Measurements from ENCODE around the gene CEL. TPM values are rescaled to one million over a fixed set of nuclear protein-coding genes. Genes with fewer than 3 reads are reported as not detected.
"Not testable (repeated sequence)": the region's sequence is repeated elsewhere in the genome, so short reads cannot be mapped to it uniquely, and the experiment has no call there.

The CEL gene
- 1 to 10 TPM; 1.7 to 1.9 TPM for total RNA-seq

DNA sequence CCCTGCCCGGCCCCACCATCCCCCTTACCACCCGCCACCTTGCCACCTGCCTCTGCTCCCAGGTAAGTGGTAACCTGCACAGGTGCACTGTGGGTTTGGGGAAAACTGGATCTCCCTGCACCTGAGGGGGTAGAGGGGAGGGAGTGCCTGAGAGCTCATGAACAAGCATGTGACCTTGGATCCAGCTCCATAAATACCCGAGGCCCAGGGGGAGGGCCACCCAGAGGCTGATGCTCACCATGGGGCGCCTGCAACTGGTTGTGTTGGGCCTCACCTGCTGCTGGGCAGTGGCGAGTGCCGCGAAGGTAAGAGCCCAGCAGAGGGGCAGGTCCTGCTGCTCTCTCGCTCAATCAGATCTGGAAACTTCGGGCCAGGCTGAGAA, at the start of gene CEL:
CEL (plus strand) TSS at position 218 of the 382 bp plus-strand sequence; CDS start at position 240, 22 bp downstream.
- not testable (repeated sequence) for H3K9me3 Mint-ChIP-seq (ENCODE audit: low read depth); ATAC-seq; DNase-seq; H3K27me3 Mint-ChIP-seq; H3K36me3 Mint-ChIP-seq; H3K4me3 Mint-ChIP-seq; H3K27ac Mint-ChIP-seq
- CTCF ChIA-PET: interaction anchor here (0.7 to 5.6 kb wide), 2 partner anchors 82 to 356 kb away, joined by 3 to 28 read pairs; no protein-coding TSS in a partner anchor
- peaks cover 45% of the 10 kb centered on the region for H3K4me1 Mint-ChIP-seq

DNA sequence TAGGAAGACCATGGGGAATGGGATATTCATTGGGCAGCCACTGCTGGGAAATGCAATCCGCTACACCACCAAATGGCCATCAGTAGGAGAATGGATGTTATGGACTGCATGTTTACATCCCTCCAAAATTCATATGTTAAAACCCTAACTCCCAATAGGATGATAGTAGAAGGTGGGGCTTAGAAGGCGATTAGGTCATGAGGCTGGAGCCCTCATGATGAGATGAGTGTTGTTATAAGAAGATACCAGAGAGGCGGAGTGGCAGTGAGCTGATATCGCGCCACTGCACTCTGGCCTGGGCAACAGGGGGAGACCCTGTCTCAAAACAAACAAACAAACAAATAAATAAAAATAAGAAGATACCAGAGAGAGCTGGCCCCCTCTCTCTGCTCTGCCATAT, 47.1 kb upstream of the CEL start:
- Mint-ChIP-seq H3K4me3 (no peak overlapping the region), H3K9me3 (ENCODE audit: low read depth) (no peaks in the 10 kb centered on the region), H3K27me3 (peaks cover 43% of the 10 kb centered on the region), H3K36me3 (peaks cover 1% of the 10 kb centered on the region), H3K27ac (no peak overlapping the region), H3K4me1 (no peaks in the 10 kb centered on the region)
- no peak for ATAC-seq
- DNase-seq: no peak
- CTCF ChIA-PET: interaction anchor here (2.7 kb wide), 1 partner anchor 8 kb away, joined by 22 read pairs; no protein-coding TSS in a partner anchor

DNA sequence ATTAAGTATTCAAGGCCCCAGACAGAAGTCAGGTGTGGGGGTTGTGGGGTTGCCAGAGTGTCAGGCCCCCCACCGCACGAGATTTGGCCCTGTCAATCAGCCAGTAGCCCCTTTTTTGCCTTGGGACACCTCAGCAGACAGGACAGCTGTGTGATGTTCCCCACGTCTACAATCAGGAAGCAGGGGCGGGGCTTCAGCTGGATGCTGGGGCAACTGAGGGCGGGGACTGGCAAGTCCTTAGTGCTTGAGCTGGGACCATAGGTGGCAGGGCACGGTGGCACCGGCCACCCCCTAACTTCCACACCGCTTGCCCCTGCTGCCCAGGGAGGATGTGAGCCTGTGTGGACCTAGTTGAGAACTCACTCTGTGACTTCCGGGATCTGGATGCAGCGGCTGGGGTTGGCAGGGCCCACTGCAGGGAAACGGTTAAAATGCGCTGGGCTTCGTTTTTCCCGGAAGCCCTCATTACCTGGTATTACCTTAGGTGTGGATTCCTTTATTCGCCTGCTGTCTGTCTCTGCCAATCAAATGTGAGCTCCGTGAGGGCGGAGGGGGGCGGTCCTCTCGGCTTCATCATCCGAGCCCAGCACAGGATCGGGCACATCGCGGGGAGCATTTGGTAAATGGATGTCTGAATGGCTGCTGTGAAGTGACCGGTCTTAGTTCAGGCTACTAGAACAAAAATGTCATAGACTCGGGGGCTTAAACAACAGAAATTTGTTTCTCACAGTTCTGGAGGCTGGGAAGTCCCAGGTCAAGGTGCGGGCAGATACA, 38.5 kb upstream of the CEL start:
- Mint-ChIP-seq H3K9me3 (ENCODE audit: low read depth) (no peaks in the 10 kb centered on the region), H3K27ac (peak overlapping the region; percentile 54), H3K27me3 (peaks cover 5% of the 10 kb centered on the region), H3K4me3 (no peak overlapping the region), H3K4me1 (peaks cover 22% of the 10 kb centered on the region), H3K36me3 (no peaks in the 10 kb centered on the region)
- DNase-seq: peak; percentile 83
- CTCF ChIA-PET: interaction anchor here (0.7 to 7.0 kb wide), 25 partner anchors 9 to 354 kb away, joined by 3 to 97 read pairs (median 5); partner anchors contain the start of gene GTF3C5
- ATAC-seq: peak; percentile 68

DNA sequence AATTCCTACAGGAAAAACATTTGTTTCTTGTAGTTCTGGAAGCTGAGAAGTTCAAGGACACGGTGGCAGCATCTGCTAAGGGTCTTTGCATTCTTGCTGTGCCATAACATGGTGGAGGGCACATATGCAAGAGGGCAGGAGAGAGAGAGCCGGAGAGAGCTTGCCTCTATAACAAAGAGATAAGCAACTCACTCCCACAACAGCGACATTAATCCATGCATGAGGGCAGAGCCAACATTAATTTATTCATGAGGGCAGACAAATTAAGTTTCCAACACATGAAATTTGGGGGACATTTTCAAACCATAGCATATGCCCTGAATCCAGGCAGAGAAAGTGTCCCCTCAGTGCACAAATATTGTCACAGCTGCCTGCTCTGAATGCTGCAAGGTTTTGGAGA, 35.4 kb upstream of the CEL start:
- peaks cover 1% of the 10 kb centered on the region for H3K27me3 Mint-ChIP-seq
- H3K4me3 Mint-ChIP-seq: no peak overlapping the region
- ATAC-seq: no peak
- peaks cover 33% of the 10 kb centered on the region for H3K4me1 Mint-ChIP-seq
- H3K27ac Mint-ChIP-seq: no peak overlapping the region
- peaks cover 1% of the 10 kb centered on the region for H3K36me3 Mint-ChIP-seq
- no peak for DNase-seq
- CTCF ChIA-PET: interaction anchor here (1.0 to 7.0 kb wide), 2 partner anchors 48 to 120 kb away, joined by 4 to 97 read pairs; partner anchors contain the start of gene GFI1B
- no peaks in the 10 kb centered on the region for H3K9me3 Mint-ChIP-seq (ENCODE audit: low read depth)

DNA sequence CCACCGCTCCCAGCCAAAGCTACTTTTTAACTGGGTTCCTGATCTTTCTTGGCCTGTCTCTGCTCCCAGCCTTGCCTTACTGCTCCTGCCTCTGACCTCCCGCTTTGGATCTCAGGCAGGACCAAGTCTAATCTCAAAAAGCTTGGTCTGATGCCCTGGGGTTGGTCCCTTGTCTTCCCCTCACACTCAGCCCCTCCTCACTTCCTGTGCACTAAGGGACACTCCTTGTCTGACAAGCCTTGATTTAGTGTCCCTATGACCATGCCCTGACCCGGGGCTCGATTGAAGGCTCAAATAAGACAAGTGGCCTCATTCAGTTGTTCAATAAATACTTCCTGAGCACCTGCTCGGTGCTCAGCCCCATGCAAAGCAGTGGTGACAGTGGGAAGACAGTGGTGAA, 34.6 kb upstream of the CEL start:
- ATAC-seq (no peak), DNase-seq (no peak)
- Mint-ChIP-seq H3K9me3 (ENCODE audit: low read depth) (no peaks in the 10 kb centered on the region), H3K27me3 (no peaks in the 10 kb centered on the region), H3K36me3 (peaks cover 5% of the 10 kb centered on the region), H3K4me1 (peaks cover 39% of the 10 kb centered on the region), H3K4me3 (no peak overlapping the region), H3K27ac (no peak overlapping the region)
- CTCF ChIA-PET: interaction anchor here (7.0 kb wide), 1 partner anchor 119 kb away, joined by 97 read pairs; no protein-coding TSS in a partner anchor

DNA sequence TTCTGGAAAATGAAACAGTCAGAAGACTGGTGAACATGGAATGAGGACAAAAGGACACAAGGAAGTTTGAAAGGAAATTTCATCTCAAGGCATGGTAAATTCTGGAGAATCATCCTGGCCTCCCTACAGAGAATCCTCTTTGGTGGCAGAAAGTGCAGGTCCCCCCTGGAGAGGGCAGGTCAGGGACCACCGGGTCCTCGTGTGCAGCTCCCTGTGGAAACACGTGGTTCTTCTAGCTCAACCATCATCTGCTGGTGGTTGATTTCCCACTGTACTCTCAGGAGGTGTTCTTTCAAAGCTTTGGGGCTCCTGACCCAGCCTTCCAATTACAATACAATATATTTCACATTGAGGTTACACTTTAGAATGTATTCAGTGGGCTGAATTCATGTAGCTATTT, 33.6 kb upstream of the CEL start:
- H3K36me3 Mint-ChIP-seq: peaks cover 13% of the 10 kb centered on the region
- peaks cover 40% of the 10 kb centered on the region for H3K4me1 Mint-ChIP-seq
- H3K27ac Mint-ChIP-seq: no peak overlapping the region
- no peaks in the 10 kb centered on the region for H3K9me3 Mint-ChIP-seq (ENCODE audit: low read depth)
- ATAC-seq: no peak
- no peaks in the 10 kb centered on the region for H3K27me3 Mint-ChIP-seq
- DNase-seq: no peak
- peak overlapping the region; percentile 90 for H3K4me3 Mint-ChIP-seq
- CTCF ChIA-PET: interaction anchor here (6.2 kb wide), 1 partner anchor 118 kb away, joined by 81 read pairs; no protein-coding TSS in a partner anchor

DNA sequence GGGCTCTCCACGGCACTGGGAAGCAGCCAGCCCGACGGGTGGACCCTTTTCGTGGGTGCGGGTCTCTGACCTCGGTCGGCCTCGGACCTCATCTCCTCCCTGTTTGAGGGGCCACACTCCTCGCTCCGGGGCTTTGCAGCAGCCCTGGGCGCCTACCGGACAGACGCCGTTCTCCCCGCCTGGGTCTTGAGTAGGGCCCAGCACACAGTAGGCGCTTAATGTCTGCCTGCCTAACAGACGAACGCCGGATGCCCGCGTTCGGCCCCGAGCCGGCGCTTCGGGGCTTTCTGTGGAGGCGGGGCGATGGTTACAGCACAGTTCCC, 31.8 kb upstream of the CEL start:
- DNase-seq (no peak), ATAC-seq (peak; percentile 20)
- Mint-ChIP-seq H3K36me3 (peaks cover 13% of the 10 kb centered on the region), H3K27ac (peak overlapping the region; percentile 86), H3K4me1 (peaks cover 38% of the 10 kb centered on the region), H3K9me3 (ENCODE audit: low read depth) (no peaks in the 10 kb centered on the region), H3K4me3 (peak overlapping the region; percentile 90), H3K27me3 (no peaks in the 10 kb centered on the region)
- CTCF ChIA-PET: interaction anchor here (0.6 to 6.2 kb wide), 19 partner anchors 7 to 624 kb away, joined by 3 to 81 read pairs (median 4); partner anchors contain the start of genes MED22 and RPL7A

DNA sequence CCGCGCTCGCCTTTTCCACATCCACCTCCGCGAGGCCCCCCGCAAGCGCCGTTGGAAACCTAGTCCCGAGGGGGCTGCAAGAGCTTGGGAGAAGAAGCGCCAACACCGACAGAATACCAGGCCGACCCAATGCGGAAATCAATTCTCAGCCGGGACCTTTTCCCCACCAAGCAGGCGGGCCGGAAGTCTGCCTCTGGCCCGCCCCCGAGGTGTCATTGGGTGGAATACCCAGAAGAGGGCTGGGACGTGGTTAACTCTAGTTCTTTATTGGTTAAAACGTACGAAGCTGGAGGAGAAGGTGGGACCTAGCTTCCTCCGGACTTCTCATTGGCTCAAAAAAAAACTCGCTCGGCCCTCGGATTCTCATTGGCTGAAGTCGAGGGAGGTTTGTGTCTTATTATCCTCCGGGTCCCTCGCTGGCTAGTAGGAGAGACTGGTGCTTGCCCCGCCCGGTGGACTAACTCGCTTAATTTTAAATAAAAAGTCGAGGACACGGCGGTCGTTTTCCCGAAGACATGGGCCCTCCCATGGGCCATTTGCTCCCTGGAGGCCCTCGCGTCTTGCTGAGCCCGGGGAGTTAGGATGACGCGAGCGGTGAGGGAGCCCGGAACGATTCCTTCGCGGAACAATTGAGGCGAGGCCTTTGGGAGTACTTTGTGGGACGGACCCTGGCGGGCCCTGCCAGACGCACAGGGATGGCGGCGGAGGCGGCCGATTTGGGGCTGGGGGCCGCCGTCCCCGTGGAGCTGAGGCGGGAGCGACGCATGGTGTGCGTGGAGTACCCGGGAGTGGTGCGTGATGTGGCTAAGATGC, 31.3 kb upstream of the CEL start, which contains the start of gene GTF3C5:
GTF3C5 (plus strand) TSS at position 681 of the 813 bp plus-strand sequence; CDS start at position 696, 15 bp downstream.
- Mint-ChIP-seq H3K4me1 (peaks cover 38% of the 10 kb centered on the region), H3K9me3 (ENCODE audit: low read depth) (no peaks in the 10 kb centered on the region)
- ATAC-seq: peak; percentile 97

DNA sequence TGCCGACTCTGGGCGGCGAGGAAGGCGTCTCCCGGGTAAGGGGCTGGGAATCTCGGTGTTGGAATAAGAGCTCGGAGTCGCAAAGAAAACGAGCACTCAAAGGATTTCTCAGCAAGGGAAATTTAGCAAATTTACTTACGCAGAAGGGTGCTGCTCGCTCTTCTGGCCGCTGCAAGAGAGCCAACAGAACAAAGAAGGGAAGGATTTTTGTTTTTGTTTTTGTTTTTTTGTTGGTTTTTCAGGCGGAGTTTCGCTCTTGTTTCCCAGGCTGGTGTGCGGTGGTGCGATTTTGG, 30.7 kb upstream of the CEL start:
- Mint-ChIP-seq H3K27me3 (no peaks in the 10 kb centered on the region), H3K4me1 (peaks cover 38% of the 10 kb centered on the region)
- no peak for ATAC-seq

More for the DNA sequence above, 31.3 kb upstream of the CEL start, which contains the start of gene GTF3C5:
- CTCF ChIA-PET: interaction anchor here (0.6 to 6.2 kb wide), 21 partner anchors 8 to 625 kb away, joined by 3 to 81 read pairs (median 4); partner anchors contain the start of genes MED22 and RPL7A
- Mint-ChIP-seq H3K4me3 (peak within 1 kb of the TSS; percentile 90), H3K36me3 (peaks cover 13% of the 10 kb centered on the region), H3K27me3 (no peaks in the 10 kb centered on the region), H3K27ac (peak within 1 kb of the TSS; percentile 86)
- DNase-seq: peak; percentile 96

DNA sequence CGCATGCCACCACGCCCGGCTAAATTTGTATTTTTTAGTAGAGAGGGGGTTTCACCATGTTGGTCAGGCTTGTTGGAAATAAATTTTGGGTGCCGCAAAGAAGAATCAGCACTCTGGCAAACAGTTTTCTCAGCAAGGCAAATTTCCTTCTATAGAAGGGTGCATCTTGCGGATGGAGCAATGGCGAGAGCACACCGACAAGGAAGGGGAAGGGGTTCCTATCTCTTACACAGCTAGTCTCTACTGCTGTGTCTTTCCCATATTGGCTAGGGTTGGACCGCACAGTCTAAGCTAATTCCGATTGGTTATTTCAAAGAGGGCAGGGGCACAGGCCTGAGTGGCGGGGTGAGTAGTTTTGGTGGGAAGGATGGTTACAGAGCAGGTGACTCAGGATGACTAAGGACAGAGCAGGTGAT, 30.3 kb upstream of the CEL start:
- Mint-ChIP-seq H3K36me3 (peaks cover 13% of the 10 kb centered on the region), H3K27ac (peak overlapping the region; percentile 86), H3K4me1 (peaks cover 38% of the 10 kb centered on the region), H3K27me3 (no peaks in the 10 kb centered on the region), H3K4me3 (peak overlapping the region; percentile 90), H3K9me3 (ENCODE audit: low read depth) (no peaks in the 10 kb centered on the region)
- ATAC-seq (no peak), DNase-seq (no peak)
- CTCF ChIA-PET: interaction anchor here (0.7 to 6.2 kb wide), 16 partner anchors 9 to 317 kb away, joined by 3 to 81 read pairs (median 4); partner anchors contain the start of genes MED22 and RPL7A

More for the DNA sequence above, 30.7 kb upstream of the CEL start:
- Mint-ChIP-seq H3K9me3 (ENCODE audit: low read depth) (no peaks in the 10 kb centered on the region), H3K27ac (peak overlapping the region; percentile 86), H3K36me3 (peaks cover 13% of the 10 kb centered on the region), H3K4me3 (peak overlapping the region; percentile 90)
- CTCF ChIA-PET: interaction anchor here (1.2 to 6.2 kb wide), 17 partner anchors 8 to 317 kb away, joined by 3 to 81 read pairs (median 4); partner anchors contain the start of genes MED22 and RPL7A
- DNase-seq: no peak

DNA sequence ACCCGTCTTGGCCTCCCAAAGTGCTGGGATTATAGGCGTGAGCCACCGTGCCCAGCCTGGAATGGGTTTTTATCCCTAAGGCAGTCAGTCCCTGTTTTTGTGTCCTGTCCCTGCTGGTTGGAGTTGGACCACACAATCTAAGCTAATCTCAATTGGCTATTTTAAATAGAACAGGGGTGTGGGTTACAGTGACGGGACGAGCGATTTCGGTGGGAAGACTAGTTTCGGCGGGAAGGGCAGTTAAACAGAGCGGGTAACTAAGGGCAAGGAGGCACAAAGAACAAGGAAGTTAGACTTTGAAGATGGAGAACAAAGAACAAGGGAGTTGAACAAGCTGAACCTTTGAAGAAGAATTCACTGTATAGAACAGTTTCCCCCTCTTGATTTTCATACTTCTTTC, 29.6 kb upstream of the CEL start:
- CTCF ChIA-PET: interaction anchor here (0.7 to 6.2 kb wide), 6 partner anchors 9 to 130 kb away, joined by 3 to 81 read pairs (median 10); no protein-coding TSS in a partner anchor
- no peaks in the 10 kb centered on the region for H3K9me3 Mint-ChIP-seq (ENCODE audit: low read depth)
- H3K36me3 Mint-ChIP-seq: peaks cover 13% of the 10 kb centered on the region
- H3K4me3 Mint-ChIP-seq: peak overlapping the region; percentile 90
- DNase-seq (no peak), ATAC-seq (no peak)
- peaks cover 38% of the 10 kb centered on the region for H3K4me1 Mint-ChIP-seq
- peak overlapping the region; percentile 9 for H3K27ac Mint-ChIP-seq
- no peaks in the 10 kb centered on the region for H3K27me3 Mint-ChIP-seq

DNA sequence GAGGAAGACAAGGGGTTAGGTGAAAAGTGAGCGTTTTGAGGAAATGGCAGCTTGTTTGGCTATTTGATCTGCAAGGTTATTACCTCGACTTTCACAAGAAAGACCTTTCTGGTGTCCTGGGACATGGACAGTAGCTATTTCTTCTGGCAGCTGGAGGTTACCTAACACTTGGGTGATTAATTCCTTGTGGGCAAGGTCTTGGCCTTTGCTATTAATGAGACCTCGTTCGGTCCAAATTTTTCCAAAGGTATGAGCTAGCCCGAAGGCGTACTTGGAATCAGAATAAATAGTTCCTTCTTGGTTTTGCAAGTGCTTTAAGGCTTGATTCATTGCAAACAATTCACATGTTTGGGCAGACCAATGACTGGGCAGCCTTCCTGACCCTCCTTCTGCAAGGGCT, 26.1 kb upstream of the CEL start:
- Mint-ChIP-seq H3K27me3 (no peaks in the 10 kb centered on the region), H3K9me3 (ENCODE audit: low read depth) (no peaks in the 10 kb centered on the region), H3K4me3 (no peak overlapping the region), H3K4me1 (peaks cover 24% of the 10 kb centered on the region), H3K27ac (no peak overlapping the region), H3K36me3 (peaks cover 13% of the 10 kb centered on the region)
- CTCF ChIA-PET: interaction anchor here (1.7 to 2.5 kb wide), 3 partner anchors 109 to 150 kb away, joined by 5 to 8 read pairs (median 5); no protein-coding TSS in a partner anchor
- DNase-seq (no peak), ATAC-seq (no peak)
